Activated CD4-positive, alpha-beta T cell treated with anti-CD3 and anti-CD28 coated beads, Interleukin-2, Interleukin-4, amounts not matched to agents 100 ng/mL and 50 ng/mL, durations not matched to agents 16 hours and 8 hours (primary cell): ENCODE results near the gene PRR18.
A peak's percentile ranks its signal among the peaks of the same experiment; 100 is the strongest.

ENCODE experiments used
- DNase-seq: peaks from one replicate; pipeline ENCODE4 v3.0.0-alpha.2; 2020; ENCODE audit warnings: low spot score

PRR18 gene

GRCh38 chr6:166333172-166333995 is 25.2 kb upstream of the PRR18 start:
- DNase-seq, result peak; percentile 57

- DNase-seq, result no peak
Measured at GRCh38 chr6:166331503-166332415, 23.6 kb upstream of the PRR18 start.

GRCh38 chr6:166330612-166331011 is 22.4 kb upstream of the PRR18 start:
- no peak for DNase-seq

DNA sequence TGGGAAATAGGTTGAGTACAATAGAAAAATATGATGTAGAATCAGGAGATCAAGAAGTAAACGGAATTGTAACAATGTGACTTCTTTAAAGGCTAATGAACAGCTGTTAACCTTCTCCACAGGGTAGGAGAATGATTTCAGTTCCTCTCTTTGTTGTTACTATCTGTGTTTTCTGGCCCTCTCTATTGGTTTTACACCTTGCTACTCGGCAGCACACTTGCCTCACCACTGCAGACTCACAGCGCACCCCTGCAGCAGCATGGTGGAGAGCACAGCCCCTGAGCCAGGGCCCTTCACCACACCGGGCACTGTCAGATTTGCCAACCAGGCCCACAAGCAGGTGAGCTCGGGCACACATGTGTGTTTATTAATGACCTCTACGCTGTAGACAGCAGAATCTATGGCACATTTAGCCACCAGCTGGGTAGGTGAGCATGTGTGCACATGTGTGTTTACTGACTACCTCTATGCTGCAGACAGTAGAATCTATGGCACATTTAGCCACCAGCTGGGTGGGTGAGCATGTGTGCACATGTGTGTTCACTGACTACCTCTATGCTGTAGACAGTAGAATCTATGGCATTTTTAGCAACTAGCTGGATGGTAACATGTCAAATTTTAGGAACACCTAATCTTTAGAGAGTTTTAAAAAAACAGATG is 17.3 kb upstream of the PRR18 start:
- no peak for DNase-seq

GRCh38 chr6:166323395-166323794 is 15.2 kb upstream of the PRR18 start:
- DNase-seq, result no peak

DNA sequence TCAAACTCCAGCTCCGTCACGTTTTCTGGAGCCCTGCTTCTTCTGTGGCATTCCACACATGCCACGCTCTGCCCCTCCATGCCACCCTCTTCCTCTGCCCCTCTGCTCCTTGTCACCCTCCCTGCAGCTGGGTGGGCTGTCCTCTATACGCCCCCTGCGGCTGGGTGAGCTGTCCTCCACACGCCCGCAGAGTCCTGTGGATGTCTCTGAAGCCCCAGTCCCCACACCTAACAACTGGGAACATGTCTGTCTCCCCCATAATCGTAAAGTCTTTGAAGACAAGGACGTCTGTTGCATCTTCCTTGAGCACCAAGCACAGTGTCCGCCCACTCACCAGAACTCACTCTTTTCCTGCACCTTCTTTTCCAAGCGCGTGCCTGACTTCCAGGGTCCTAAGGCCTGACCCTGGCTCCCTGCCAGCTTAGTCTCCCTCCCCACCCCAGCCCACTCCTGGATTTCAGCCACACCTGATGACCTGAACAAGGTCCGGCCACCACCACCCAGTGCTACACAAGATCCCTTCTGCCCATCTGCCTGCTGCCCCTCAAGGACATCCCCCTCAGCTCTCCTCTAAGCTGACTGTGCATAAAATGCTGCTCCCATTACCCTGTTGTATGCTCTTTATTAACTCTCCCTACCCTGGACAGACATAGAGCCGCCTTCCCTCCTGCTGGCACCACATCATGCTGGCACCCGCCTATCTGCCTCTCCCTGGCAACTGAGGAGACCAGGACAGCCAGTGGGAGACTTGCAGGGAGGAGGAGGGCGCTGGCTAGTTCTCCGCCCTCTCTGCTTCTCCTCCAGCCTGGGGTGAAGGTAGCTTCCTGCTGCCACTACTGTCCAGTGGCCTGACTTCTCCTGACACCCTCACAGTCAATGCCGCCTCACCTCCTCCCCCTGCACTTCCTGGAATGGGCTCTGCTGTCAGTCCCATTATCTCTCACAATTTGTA is 10.7 kb upstream of the PRR18 start:
- no peak for DNase-seq

DNA sequence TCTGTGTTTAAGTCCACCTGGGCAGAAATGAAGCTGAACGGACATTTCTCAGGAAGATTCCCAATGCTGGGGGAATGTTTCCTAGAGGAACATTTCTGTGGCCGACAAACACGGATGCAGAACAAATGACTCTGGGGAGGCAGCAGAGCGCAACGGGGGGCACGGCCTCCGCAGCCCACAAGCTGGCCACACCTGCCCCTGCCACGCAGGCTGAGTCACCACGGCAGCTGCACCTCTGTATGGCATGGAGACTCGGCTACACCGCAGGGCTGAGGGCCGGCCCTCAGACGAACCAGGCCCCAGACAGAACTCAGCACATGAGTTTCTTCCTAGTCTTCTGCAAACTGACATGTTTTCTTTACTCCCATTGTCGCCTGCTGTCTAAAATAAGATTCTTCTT is 10.0 kb upstream of the PRR18 start:
- no peak for DNase-seq

DNA sequence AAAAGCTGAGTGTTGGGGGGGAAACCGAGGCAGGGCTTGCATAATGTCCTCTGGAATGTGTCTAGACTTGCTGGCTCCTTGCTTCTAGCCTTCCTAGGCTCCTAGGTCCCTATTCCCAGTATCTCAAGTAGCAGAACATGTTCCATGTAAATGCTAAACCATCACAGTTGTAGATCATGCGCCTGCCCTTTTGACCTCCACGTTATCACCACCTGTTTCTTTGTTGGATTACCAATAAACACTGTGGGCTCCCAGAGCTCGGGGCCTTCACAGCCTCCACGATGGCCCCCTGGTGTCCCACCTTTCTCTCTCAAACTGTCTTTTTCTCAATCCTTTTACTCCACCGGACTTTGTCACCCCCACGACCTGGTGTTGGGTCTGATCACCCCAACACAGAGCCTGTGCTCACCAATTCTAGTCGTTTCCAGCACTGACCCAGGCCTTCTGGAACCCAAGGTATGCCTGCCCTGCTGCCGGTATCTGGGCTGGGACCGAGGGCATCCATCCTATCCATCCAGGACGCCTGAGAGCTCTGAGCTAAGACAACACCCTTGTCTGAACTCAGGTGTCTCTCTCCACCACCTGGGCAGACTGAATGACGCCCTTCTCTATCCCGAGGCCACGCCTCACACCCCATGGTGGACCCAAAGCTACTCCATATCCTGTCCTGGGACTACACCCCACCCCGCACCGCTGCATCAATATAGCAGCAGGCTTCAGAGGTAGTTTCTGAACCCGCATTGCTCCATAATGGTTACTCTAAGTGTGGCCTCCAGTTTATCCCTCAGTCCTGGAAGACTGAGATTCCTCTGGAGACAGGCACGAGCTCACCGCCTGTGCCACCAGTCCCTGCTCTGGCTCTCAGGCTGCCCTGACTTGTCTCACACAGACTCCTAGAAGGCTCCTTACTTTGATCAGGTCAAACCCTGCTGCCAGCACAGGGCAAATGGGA is 9.3 kb upstream of the PRR18 start:
- no peak for DNase-seq

- DNase-seq, result no peak
Measured at GRCh38 chr6:166315436-166315835, 7.2 kb upstream of the PRR18 start.

DNA sequence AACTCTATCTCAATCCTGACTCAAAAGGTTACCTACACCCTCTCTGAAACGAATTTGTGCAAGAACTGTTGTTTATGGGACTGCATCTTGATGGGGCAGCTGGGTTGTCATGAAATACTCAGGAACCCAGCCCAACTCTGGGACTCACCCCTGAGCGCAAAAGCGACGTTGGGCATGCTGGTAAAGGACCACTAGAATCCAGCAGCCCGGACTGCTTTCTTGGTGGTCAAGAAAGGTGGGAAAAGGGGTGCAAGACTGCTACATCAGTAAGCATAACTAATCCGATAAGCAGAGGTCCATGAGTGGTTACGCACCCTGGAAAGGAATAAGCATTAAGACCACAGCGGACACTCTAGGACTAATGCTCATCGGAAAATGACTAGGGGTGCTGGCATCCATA is 6.3 kb upstream of the PRR18 start:
- DNase-seq, result no peak

- peak; percentile 60 for DNase-seq
Measured at GRCh38 chr6:166313255-166314070, 5.3 kb upstream of the PRR18 start.

DNA sequence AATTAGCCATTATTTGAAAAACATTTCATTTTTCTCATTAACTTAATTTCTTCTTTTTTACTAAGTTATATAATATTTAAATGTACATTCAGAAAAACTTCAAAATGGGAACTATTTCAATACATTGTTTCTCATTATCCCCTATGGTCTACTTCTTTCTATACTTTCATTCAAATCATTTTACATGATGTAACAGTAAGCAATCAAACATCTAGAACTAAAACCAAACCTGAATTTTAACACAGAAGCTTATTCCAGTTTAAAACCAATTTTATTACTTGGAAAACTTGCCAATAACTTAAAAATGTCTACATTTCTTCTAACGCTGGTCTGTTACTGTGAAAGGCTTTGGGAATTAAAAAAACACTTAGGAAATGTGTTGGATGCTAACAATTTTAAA is 4.6 kb upstream of the PRR18 start:
- no peak for DNase-seq

DNA sequence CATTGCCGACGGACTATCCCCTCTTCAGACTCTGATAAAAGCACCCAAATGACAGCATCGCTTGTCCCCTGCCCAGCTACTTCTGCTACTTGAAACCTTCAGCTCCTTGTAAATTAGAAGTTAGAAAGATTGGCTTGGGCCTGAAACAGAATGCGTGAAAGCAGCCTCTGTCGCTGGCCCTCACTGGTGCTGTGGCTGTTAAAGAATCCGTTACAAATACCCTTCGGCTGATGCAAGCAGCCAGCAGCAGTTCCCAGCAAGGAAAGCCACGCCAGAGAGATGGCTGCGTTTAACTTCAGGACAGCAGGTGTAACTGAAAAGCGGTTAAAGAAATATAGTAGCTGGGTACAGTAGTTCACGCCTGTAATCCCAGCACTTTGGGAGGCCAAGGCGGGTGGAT is 2.4 kb upstream of the PRR18 start:
- no peak for DNase-seq

DNA sequence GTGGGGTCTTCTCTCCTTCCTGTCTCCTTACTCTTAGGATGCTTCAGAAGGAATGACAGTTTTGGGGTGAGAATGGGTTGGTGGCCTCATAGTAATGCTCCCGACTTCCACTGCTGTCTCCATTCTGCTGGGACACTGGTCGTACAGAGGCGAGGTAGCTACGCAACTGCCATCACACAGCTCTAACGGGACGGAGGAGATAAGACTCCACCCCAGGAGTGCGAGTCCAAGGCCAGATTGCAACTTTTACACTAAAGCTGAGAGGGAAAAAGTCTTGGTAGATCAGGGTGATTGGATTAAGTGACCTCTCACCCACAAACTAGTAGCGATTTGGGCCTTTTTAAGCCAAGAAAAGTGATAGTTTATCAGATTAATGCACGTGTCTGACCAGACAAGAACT is 1.8 kb upstream of the PRR18 start:
- DNase-seq, result no peak

GRCh38 chr6:166308769-166309589 is 787 bp upstream of the PRR18 start:
- no peak for DNase-seq

- DNase-seq, result no peak
Measured at GRCh38 chr6:166307082-166308032, 835 bp downstream of the PRR18 start.

DNA sequence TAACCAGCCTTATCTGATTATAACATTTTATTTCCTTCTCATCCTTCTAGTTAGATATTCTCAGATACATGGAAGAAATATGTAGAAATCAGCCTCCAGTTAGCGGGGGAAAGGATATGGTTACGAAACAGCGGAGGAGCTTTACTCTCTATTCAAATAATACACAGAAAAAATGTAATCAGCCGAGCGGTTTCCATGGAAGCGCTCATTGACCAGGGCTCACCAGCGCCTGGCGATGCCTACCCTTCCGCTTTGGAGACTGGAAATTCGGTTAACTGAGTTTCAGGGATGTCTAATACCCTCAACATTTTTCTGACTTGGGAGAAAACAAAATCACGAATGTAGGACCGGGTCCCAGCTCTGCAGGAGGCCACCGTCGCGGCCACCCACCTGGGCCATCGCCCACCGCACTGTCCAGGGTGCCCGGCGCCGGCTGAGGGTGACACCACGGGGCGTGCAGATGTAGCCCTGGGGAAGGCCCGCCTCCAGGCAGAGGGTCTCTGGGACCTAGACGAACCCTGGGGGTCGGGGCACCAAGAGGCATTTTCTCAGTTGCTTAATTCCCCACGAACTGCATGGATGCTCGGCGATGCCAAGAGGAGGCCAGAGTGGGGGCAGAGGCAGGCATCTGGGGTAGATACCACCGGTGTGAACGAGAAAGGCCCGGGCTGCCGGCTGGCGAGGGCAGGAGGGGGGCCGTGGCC is 1.7 kb downstream of the PRR18 start:
- no peak for DNase-seq
